GM23338 (cell line): ENCODE results near the gene RIPOR3. TPM values are rescaled to one million over a fixed set of nuclear protein-coding genes. Genes with fewer than 3 reads are reported as not detected.

Experiments
- ATAC-seq: fragments of 200-7000 bp; cut with Tn5 transposase; 3 replicates; pipeline ENCODE4 v1.9.1; 2020
- DNase-seq: peaks from one replicate; pipeline ENCODE4 v3.0.0-alpha.2; 2015; ENCODE audit warnings: low spot score
- H2AFZ ChIP-seq: fragments of 200-600 bp; sonication (generic); 2 replicates; pipeline ENCODE4 v1.8.0; 2016; ENCODE audit warnings: antibody characterized with exemption, mild to moderate bottlenecking, moderate library complexity
- H3F3A ChIP-seq: fragments of 200-600 bp; sonication (generic); replicated peaks from 2 replicates; pipeline ENCODE4 v1.8.0; 2017; ENCODE audit warnings: antibody characterized with exemption, mixed run types, low read depth
- H3K27ac ChIP-seq: fragments of 200-600 bp; sonication (generic); 2 replicates; pipeline ENCODE4 v1.6.1; 2016; ENCODE audit warnings: low read depth
- H3K27me3 ChIP-seq: fragments of 200-600 bp; sonication (generic); 2 replicates; pipeline ENCODE4 v1.8.0; 2016; ENCODE audit warnings: mild to moderate bottlenecking, mixed run types, moderate library complexity; ENCODE audit not compliant: insufficient read depth
- H3K36me3 ChIP-seq: fragments of 200-600 bp; sonication (generic); 2 replicates; pipeline ENCODE4 v1.8.0; 2016; ENCODE audit warnings: mild to moderate bottlenecking; ENCODE audit not compliant: insufficient read depth
- H3K4me1 ChIP-seq: fragments of 200-600 bp; sonication (generic); 2 replicates; pipeline ENCODE4 v1.8.0; 2016; ENCODE audit warnings: mild to moderate bottlenecking, moderate library complexity; ENCODE audit not compliant: insufficient read depth
- H3K4me2 ChIP-seq: fragments of 200-600 bp; sonication (generic); 2 replicates; pipeline ENCODE4 v1.7.1; 2017; ENCODE audit warnings: mixed run types
- H3K4me3 ChIP-seq: fragments of 200-600 bp; sonication (generic); 2 replicates; pipeline ENCODE4 v1.6.1; 2016; ENCODE audit warnings: mixed run types
- H3K79me2 ChIP-seq: fragments of 200-600 bp; sonication (generic); replicated peaks from 2 replicates; pipeline ENCODE4 v1.8.0; 2017; ENCODE audit warnings: mild to moderate bottlenecking; ENCODE audit not compliant: insufficient read depth
- H3K9me2 ChIP-seq: fragments of 200-600 bp; sonication (generic); 2 replicates; pipeline ENCODE4 v1.8.0; 2017; ENCODE audit not compliant: insufficient read depth
- H4K20me1 ChIP-seq: fragments of 200-600 bp; sonication (generic); replicated peaks from 2 replicates; pipeline ENCODE4 v1.8.0; 2017; ENCODE audit warnings: mild to moderate bottlenecking; ENCODE audit not compliant: insufficient read depth
- H3K27ac Mint-ChIP-seq: 2 replicates; pipeline ENCODE4 v1.8.0; 2020; ENCODE audit warnings: inconsistent platforms, mild to moderate bottlenecking, moderate library complexity, mixed read lengths
- H3K27me3 Mint-ChIP-seq: 3 replicates; pipeline ENCODE4 v1.8.0; 2022; ENCODE audit warnings: low read depth, mild to moderate bottlenecking, moderate library complexity, mixed read lengths, inconsistent platforms; ENCODE audit not compliant: insufficient read depth, poor library complexity
- H3K36me3 Mint-ChIP-seq: 3 replicates; pipeline ENCODE4 v1.8.0; 2021; ENCODE audit warnings: low read depth, mild to moderate bottlenecking, inconsistent platforms, moderate library complexity, mixed read lengths
- H3K4me1 Mint-ChIP-seq: 3 replicates; pipeline ENCODE4 v1.8.0; 2020; ENCODE audit warnings: mild to moderate bottlenecking, inconsistent platforms, mixed read lengths
- H3K4me3 Mint-ChIP-seq: 3 replicates; pipeline ENCODE4 v1.8.0; 2021; ENCODE audit warnings: moderate library complexity, mild to moderate bottlenecking, inconsistent platforms, mixed read lengths
- H3K9me3 Mint-ChIP-seq: 3 replicates; pipeline ENCODE4 v1.8.0; 2020; ENCODE audit warnings: moderate library complexity, mild to moderate bottlenecking, inconsistent platforms, mixed read lengths
- CREB1 ChIP-seq: fragments of 250-450 bp; sonication (Bioruptor Pico); IDR thresholded peaks from 2 replicates; pipeline ENCODE4 v1.5.0; 2020; ENCODE audit warnings: low read depth, mild to moderate bottlenecking, moderate library complexity
- EZH2 ChIP-seq: fragments of 200-600 bp; sonication (generic); IDR thresholded peaks from one replicate; pipeline ENCODE4 v1.8.0; 2017; ENCODE audit warnings: antibody characterized with exemption, mild to moderate bottlenecking, low read depth; ENCODE audit not compliant: unreplicated experiment
- EZH2phosphoT487 ChIP-seq: fragments of 200-600 bp; sonication (generic); IDR thresholded peaks from one replicate; pipeline ENCODE4 v1.8.1; 2018; ENCODE audit warnings: antibody characterized with exemption; ENCODE audit not compliant: unreplicated experiment
- JUNB ChIP-seq: IDR thresholded peaks from one replicate; pipeline ENCODE4 v1.6.1; 2016; ENCODE audit warnings: antibody characterized with exemption; ENCODE audit not compliant: unreplicated experiment
- NANOG ChIP-seq: IDR thresholded peaks from 2 replicates; pipeline ENCODE4 v1.6.1; 2016; ENCODE audit warnings: antibody characterized with exemption, borderline replicate concordance
- POLR2AphosphoS5 ChIP-seq: IDR thresholded peaks from 2 replicates; pipeline ENCODE4 v1.6.1; 2016; ENCODE audit warnings: antibody characterized with exemption, low read depth
- STAT1 ChIP-seq: IDR thresholded peaks from one replicate; pipeline ENCODE4 v1.6.1; 2016; ENCODE audit warnings: antibody characterized with exemption; ENCODE audit not compliant: unreplicated experiment
- ZNF114 ChIP-seq: fragments of 250-450 bp; sonication (Bioruptor Pico); IDR thresholded peaks from 2 replicates; pipeline ENCODE4 v1.5.0; 2020; ENCODE audit warnings: mild to moderate bottlenecking, moderate library complexity
- ZNF331 ChIP-seq: fragments of 250-450 bp; sonication (Bioruptor Pico); IDR thresholded peaks from 2 replicates; pipeline ENCODE4 v1.5.0; 2020; ENCODE audit warnings: low read depth, mild to moderate bottlenecking, moderate library complexity
- polyA plus RNA-seq: library from polyadenylated mRNA; unstranded; fragments of >200 nt; fragmentation: Nextera tagmentation; extraction: Ambion mirVana; gene quantifications from 2 replicates; pipeline ENCODE4 v1.2.1, GENCODE V29; 2016
- total RNA-seq: library from RNA; depleted of rRNA; stranded (reverse); fragments of >200 nt; shearing (Covaris generic); gene quantifications from 2 replicates; pipeline ENCODE4 v1.2.3, GENCODE V29; 2014
- TF ChIP-seq, protein P1 (sequence below), 2 experiments: fragments of 200-600 bp in 1 of 2; sonication (generic) in 1 of 2; conservative IDR thresholded peaks; 2 replicates each; pipeline versions ENCODE4 v1.5.1 to v1.6.1; 2016 to 2017; ENCODE audit warnings: antibody characterized with exemption in 2 of 2, low read depth in 2 of 2, mild to moderate bottlenecking in 2 of 2, moderate library complexity in 1 of 2
- TF ChIP-seq, protein P2 (sequence below): IDR thresholded peaks from 2 replicates; pipeline ENCODE4 v1.6.1; 2016; ENCODE audit warnings: antibody characterized with exemption
- TF ChIP-seq, protein P3 (sequence below): fragments of 250-450 bp; sonication (Bioruptor Pico); IDR thresholded peaks from 2 replicates; pipeline ENCODE4 v1.5.0; 2020; ENCODE audit warnings: mild to moderate bottlenecking, moderate library complexity
- TF ChIP-seq, protein P4 (sequence below): IDR thresholded peaks from one replicate; pipeline ENCODE4 v1.6.1; 2018; ENCODE audit warnings: antibody characterized with exemption; ENCODE audit not compliant: unreplicated experiment

Gene RIPOR3
- total and polyA plus RNA-seq, 2 experiments from 2014 or later = 4.9 to 6.3 TPM

DNA sequence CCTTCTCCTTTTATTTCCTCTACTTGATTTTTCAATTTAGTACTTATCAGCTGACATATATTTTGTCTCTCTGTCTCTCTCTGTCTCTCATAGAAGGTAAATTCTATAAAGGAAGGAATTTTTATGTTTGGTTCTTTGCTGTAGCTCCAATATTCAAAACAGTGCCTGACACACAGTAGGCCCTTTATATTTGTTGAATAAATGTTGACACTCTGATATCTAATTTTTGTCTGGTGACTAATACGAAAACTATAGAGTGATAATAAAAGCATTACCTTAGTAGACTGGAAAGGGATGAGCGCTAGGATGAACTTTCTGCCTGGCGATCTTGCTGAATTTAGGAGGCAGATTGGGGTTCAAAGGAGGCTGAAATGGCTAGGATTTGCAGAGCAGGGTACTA lies 138.4 kb downstream of the RIPOR3 start:
- TF ChIP-seq NANOG (no peak), EZH2 (no peak), ZNF331 (CRISPR knock-in tag) (no peak), ZNF114 (CRISPR knock-in tag) (no peak), JUNB (no peak), POLR2AphosphoS5 (no peak), CREB1 (no peak), EZH2phosphoT487 (no peak), STAT1 (no peak)
- TF ChIP-seq, protein P1, sequence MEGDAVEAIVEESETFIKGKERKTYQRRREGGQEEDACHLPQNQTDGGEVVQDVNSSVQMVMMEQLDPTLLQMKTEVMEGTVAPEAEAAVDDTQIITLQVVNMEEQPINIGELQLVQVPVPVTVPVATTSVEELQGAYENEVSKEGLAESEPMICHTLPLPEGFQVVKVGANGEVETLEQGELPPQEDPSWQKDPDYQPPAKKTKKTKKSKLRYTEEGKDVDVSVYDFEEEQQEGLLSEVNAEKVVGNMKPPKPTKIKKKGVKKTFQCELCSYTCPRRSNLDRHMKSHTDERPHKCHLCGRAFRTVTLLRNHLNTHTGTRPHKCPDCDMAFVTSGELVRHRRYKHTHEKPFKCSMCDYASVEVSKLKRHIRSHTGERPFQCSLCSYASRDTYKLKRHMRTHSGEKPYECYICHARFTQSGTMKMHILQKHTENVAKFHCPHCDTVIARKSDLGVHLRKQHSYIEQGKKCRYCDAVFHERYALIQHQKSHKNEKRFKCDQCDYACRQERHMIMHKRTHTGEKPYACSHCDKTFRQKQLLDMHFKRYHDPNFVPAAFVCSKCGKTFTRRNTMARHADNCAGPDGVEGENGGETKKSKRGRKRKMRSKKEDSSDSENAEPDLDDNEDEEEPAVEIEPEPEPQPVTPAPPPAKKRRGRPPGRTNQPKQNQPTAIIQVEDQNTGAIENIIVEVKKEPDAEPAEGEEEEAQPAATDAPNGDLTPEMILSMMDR (conservative IDR thresholded peaks at IDR 0.05; ENCODE audit: low read depth in 2 of 2) = no peak
- TF ChIP-seq, protein P2, sequence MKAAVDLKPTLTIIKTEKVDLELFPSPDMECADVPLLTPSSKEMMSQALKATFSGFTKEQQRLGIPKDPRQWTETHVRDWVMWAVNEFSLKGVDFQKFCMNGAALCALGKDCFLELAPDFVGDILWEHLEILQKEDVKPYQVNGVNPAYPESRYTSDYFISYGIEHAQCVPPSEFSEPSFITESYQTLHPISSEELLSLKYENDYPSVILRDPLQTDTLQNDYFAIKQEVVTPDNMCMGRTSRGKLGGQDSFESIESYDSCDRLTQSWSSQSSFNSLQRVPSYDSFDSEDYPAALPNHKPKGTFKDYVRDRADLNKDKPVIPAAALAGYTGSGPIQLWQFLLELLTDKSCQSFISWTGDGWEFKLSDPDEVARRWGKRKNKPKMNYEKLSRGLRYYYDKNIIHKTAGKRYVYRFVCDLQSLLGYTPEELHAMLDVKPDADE = no peak
- TF ChIP-seq, protein P3, sequence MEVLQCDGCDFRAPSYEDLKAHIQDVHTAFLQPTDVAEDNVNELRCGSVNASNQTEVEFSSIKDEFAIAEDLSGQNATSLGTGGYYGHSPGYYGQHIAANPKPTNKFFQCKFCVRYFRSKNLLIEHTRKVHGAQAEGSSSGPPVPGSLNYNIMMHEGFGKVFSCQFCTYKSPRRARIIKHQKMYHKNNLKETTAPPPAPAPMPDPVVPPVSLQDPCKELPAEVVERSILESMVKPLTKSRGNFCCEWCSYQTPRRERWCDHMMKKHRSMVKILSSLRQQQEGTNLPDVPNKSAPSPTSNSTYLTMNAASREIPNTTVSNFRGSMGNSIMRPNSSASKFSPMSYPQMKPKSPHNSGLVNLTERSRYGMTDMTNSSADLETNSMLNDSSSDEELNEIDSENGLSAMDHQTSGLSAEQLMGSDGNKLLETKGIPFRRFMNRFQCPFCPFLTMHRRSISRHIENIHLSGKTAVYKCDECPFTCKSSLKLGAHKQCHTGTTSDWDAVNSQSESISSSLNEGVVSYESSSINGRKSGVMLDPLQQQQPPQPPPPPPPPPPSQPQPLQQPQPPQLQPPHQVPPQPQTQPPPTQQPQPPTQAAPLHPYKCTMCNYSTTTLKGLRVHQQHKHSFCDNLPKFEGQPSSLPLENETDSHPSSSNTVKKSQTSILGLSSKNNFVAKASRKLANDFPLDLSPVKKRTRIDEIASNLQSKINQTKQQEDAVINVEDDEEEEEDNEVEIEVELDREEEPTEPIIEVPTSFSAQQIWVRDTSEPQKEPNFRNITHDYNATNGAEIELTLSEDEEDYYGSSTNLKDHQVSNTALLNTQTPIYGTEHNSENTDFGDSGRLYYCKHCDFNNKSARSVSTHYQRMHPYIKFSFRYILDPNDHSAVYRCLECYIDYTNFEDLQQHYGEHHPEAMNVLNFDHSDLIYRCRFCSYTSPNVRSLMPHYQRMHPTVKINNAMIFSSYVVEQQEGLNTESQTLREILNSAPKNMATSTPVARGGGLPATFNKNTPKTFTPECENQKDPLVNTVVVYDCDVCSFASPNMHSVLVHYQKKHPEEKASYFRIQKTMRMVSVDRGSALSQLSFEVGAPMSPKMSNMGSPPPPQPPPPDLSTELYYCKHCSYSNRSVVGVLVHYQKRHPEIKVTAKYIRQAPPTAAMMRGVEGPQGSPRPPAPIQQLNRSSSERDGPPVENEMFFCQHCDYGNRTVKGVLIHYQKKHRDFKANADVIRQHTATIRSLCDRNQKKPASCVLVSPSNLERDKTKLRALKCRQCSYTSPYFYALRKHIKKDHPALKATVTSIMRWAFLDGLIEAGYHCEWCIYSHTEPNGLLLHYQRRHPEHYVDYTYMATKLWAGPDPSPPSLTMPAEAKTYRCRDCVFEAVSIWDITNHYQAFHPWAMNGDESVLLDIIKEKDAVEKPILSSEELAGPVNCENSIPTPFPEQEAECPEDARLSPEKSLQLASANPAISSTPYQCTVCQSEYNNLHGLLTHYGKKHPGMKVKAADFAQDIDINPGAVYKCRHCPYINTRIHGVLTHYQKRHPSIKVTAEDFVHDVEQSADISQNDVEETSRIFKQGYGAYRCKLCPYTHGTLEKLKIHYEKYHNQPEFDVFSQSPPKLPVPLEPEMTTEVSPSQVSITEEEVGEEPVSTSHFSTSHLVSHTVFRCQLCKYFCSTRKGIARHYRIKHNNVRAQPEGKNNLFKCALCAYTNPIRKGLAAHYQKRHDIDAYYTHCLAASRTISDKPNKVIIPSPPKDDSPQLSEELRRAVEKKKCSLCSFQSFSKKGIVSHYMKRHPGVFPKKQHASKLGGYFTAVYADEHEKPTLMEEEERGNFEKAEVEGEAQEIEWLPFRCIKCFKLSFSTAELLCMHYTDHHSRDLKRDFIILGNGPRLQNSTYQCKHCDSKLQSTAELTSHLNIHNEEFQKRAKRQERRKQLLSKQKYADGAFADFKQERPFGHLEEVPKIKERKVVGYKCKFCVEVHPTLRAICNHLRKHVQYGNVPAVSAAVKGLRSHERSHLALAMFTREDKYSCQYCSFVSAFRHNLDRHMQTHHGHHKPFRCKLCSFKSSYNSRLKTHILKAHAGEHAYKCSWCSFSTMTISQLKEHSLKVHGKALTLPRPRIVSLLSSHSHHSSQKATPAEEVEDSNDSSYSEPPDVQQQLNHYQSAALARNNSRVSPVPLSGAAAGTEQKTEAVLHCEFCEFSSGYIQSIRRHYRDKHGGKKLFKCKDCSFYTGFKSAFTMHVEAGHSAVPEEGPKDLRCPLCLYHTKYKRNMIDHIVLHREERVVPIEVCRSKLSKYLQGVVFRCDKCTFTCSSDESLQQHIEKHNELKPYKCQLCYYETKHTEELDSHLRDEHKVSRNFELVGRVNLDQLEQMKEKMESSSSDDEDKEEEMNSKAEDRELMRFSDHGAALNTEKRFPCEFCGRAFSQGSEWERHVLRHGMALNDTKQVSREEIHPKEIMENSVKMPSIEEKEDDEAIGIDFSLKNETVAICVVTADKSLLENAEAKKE (CRISPR knock-in tag) = no peak
- TF ChIP-seq, protein P4, sequence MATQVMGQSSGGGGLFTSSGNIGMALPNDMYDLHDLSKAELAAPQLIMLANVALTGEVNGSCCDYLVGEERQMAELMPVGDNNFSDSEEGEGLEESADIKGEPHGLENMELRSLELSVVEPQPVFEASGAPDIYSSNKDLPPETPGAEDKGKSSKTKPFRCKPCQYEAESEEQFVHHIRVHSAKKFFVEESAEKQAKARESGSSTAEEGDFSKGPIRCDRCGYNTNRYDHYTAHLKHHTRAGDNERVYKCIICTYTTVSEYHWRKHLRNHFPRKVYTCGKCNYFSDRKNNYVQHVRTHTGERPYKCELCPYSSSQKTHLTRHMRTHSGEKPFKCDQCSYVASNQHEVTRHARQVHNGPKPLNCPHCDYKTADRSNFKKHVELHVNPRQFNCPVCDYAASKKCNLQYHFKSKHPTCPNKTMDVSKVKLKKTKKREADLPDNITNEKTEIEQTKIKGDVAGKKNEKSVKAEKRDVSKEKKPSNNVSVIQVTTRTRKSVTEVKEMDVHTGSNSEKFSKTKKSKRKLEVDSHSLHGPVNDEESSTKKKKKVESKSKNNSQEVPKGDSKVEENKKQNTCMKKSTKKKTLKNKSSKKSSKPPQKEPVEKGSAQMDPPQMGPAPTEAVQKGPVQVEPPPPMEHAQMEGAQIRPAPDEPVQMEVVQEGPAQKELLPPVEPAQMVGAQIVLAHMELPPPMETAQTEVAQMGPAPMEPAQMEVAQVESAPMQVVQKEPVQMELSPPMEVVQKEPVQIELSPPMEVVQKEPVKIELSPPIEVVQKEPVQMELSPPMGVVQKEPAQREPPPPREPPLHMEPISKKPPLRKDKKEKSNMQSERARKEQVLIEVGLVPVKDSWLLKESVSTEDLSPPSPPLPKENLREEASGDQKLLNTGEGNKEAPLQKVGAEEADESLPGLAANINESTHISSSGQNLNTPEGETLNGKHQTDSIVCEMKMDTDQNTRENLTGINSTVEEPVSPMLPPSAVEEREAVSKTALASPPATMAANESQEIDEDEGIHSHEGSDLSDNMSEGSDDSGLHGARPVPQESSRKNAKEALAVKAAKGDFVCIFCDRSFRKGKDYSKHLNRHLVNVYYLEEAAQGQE = no peak
- Histone ChIP-seq H3F3A (no peaks in the 10 kb centered on the region), H3K9me2 (no peaks in the 10 kb centered on the region), H3K79me2 (peaks cover 53% of the 10 kb centered on the region), H2AFZ (no peak overlapping the region), H3K27ac (no peak overlapping the region), H3K27me3 (no peaks in the 10 kb centered on the region), H3K4me3 (no peak overlapping the region), H4K20me1 (peaks cover 7% of the 10 kb centered on the region; the same call in 1 of the 2 replicates), H3K4me2 (no peak overlapping the region), H3K4me1 (no peaks in the 10 kb centered on the region), H3K36me3 (no peaks in the 10 kb centered on the region; the same call in 1 of the 2 replicates)
- Mint-ChIP-seq H3K36me3 (no peaks in the 10 kb centered on the region; the same call in 2 of the 3 replicates), H3K4me3 (no peak overlapping the region), H3K9me3 (no peaks in the 10 kb centered on the region), H3K27ac (no peak overlapping the region), H3K4me1 (no peaks in the 10 kb centered on the region), H3K27me3 (no peaks in the 10 kb centered on the region)
- ATAC-seq (no peak), DNase-seq (no peak)
